GM21619 (cell line): ENCODE measurements around the gene RPL31.
"Not testable (repeated sequence)": the region's sequence is repeated elsewhere in the genome, so short reads cannot be mapped to it uniquely, and the experiment has no call there.

Source experiments
- ATAC-seq: cut with Tn5 transposase; IDR thresholded peaks from one replicate; pipeline ENCODE4 v1.9.1; 2021; ENCODE audit not compliant: unreplicated experiment

RPL31 gene

DNA sequence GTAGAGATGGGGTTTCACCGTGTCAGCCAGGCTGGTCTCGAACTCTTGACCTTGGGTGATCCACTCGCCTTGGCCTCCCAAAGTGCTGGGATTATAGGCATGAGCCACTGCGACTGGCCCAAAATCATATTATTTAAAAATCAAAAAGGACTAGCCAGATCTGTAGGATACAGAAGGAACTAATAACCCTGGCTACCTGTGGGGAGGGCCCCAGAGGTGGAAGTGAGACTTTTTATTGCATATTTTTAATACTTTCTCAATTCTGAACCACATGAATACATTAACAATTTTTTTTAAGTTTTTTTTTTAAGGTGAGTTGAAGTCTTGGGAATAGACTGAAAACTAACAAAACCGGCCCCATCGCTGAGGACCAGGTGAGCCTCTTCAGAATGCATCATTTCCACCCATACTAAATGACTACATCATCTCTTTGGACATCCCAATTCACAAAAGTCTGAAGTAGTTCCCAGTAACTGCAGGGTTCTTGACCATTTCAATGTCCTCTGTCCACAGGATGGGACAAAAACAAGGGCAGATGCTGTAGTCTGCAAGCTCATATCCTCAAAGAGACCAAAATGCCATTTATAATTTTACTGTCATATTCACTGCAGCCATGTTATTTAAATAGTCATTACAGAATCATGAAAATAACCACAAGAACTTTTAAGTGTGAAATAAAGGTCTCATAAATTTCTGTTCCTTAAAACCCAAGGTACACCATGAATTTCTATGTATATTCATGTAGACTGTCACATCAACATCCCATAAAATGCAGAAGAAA lies 21.4 kb downstream of the RPL31 start:
- no peak for ATAC-seq

DNA sequence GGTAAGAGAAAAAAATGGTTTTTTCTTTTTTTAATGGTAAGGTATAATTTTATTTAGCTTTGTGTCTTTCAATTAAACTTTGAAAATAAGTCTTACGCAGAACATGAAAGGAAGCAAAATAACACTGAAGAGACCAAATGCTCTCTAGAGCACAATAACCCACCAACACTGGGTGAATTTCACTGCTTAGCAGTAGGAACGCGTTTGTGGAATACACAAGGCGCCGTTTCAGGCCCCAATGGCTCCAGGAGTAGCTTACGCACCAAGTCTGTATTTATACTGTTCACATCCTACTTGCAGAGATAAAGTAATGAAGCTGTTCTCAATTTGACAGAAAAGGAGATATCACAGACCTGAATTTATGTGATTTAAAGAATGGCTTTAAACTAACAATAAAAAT lies 23.5 kb downstream of the RPL31 start:
- ATAC-seq, result no peak

DNA sequence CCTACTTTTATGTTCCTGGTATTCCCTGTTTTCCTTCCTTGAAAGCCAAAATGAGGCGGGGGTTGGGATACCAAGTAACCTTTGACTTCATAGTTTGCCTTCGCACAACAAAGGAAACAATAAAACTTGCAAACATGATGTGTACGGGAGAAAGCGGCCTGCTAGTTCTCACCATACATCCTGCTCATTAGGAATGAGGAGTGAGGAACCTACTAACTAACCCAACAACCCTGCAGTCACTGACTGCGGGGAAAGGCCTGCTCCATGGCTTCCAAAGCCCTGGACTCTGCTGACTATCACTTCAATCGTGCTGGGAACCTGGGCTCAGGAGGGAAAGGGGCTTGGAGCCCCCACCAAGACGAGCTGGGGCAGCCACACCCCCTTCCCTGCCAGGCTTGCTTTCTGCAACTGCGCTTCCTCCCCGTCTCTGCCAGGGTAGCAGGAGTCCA lies 24.2 kb downstream of the RPL31 start:
- ATAC-seq, result no peak

DNA sequence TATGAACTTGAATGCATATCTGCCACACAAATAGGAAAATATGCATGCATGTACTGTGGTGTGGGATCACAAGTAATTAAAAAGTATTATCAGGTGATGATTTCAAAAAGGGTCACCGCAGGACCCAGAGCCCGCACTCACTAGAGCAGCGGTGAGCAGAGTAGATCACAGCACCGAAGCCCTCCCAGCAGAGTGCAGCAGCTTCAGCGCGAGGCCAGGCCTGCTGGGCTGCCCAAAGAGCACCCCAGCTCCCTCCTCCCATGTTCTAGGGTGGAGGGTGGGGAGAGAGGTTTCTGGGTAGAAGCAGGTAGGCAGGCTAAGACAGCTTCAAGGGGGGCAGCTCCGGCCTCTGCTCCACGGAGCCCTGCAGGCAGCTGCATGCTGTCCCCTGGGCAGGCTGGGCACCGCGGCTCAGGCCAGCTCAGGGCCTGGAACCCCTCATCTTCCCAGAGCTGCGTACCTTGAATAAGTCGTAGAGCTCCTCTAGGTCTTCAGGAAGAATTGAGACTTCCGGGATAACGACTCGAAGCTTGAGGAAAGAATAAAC lies 24.9 kb downstream of the RPL31 start:
- ATAC-seq, result no peak

DNA sequence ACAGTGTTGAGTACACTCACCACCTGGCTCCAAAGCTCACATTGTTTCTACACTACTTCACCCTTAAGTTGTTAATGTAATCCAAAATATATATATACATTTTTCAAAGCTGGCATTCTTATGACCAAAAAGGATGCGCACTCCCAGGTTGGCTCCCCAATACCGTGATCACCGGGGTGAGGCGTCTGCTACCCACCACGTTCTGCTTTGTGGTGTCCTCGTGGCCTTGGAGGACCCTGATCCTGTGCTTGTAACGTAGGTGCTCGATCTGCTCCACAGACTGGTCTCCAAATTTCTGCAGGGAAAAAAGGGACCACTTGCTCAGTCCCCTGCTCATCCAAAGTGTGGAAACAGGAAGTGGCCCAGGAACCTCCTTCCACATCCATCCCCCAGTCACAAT lies 25.8 kb downstream of the RPL31 start:
- ATAC-seq, result no peak

DNA sequence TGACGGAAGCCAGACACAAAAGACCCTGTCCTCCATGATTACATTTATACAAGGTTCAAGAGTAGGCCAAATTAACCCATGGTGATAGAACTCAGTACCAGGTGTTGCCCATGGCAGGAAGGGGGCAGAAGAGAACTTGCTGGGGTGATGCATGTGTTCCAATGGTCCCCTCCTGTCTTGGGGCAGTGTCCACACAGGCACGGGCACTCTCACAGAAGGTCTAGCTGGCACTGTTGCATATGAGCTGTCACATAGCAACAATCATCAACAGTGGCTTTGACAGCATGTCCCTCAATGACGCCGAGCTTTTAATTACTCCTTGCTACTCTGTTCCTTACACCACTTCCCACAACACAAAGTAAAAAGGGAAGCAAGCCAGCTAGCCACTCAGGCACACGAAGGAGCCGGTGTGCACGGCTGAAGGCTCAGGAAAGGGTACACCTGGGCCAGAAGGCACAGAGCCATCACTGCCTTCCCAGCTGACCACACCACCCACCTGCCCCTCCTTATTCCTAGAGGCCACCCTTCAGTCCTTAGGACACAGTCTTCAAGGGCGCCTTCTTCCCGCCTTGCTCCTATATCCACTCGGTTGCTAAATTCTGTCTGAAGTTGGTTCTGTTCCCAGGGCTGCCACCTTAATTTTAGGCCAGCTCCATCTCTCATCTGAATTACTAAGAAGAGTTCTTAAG lies 28.9 kb downstream of the RPL31 start:
- ATAC-seq, result no peak

DNA sequence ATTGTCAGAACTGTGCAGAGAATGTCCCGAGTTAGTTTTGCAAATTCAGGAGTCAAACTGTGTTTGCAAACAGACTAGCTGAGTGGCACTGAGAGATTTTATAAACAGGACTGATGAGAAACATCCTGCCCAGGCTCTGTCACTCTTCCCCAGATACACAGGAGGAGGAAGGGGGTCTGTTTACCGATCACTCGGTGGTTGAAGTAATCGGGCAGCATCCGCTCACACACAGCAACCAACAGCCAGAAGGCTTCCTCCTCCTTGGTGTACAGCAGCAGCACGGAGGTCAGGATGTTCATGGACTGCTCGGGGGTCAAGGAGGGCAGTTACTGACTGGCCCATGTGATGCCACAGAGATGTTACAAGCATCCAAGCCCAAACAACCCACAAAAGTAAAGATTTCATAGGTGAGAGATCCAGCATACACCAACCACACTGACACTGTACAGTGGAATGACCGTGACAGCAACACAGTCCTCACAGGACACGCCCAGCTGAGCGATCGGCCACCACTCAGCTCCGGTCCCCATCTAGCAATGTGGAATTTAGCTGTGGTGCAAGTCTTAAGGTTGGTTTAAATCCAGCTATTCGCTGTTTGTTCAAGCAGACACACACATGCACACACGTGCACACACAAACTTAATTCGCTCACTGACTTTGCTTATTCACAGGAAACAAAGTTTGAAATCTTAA lies 30.1 kb downstream of the RPL31 start:
- no peak for ATAC-seq

DNA sequence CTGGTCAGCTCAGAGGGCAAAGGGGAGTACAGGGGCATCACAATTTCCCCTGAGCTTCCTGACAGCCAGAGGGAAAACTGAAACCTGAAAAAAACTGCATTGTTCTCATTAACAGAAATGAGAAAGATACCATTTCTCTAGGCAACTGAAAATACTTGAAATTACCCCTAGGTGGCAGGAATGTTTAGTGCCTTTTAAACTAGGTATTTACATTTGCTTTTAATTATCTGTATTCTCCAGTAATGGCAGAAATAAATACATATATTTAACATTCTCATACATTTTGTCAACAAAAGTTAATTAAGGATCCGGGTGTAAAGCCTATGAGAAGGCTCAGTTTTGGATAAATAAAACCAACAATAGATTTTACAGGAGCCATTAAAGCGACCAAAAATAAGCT lies 34.5 kb downstream of the RPL31 start:
- ATAC-seq, result no peak

DNA sequence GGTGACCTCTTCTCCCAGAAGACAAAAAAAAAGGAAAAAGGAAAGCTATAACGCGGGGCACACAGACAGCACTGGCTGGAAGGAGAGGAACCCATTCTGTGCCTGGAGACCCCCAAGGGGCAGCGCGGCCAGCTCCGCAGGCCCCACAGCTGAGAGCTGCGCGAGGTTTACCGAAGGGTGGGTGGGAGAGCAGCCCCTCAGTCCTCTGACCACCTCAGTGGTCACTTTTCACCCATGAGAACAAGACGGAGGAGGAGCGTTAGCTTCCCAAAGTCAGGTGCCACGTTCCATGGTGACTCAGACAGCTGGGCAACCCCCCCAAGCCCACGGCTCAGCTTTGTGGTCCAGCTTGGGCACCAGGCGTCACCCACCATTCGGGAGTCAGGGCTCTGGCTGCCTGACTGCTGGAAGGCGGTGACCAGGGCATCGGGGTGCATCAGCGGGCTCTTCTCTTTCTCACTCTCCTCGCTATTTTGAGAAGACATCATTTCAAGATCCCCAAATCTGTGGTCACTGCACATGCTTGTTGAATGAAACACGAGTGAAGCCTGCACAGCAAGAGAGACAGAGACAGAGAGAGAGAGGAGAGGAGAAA lies 35.2 kb downstream of the RPL31 start:
- no peak for ATAC-seq

DNA sequence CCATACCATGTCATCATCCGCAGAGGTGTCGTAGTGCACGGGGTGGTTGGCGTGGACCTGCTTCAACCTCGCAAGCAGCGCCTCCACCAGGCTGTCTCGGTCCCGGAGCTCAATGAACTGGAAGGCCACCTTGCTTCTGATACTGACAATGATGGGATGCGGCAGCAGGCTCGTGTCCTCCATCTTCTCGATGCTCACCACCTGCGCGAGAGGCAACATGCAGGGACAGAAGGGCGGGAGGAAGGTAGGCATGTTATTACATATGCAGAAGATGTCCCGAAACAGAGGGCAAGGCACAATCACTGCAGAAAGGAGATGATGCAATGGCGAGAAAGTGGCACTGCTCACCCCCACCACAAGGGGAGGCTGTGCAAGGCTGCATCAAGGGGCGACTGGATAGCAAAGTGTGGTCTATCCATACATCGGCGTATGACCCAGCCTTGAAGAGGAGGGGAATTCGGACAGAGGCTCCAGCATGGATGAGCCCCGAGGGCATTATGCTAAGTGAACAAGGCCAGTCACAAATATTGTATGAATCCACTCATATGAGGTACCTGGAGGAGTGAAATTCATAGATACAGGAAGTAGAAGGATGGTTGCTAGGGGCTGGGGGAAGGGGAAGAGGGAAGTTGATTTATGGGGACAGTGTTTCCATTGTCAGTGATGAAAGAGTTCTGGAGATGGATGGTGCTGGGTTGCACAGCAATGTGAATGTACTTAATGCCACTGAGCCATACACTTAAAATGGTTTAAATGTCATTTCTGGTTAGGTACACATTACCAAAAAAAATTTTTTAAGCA lies 36.6 kb downstream of the RPL31 start:
- ATAC-seq, result no peak

DNA sequence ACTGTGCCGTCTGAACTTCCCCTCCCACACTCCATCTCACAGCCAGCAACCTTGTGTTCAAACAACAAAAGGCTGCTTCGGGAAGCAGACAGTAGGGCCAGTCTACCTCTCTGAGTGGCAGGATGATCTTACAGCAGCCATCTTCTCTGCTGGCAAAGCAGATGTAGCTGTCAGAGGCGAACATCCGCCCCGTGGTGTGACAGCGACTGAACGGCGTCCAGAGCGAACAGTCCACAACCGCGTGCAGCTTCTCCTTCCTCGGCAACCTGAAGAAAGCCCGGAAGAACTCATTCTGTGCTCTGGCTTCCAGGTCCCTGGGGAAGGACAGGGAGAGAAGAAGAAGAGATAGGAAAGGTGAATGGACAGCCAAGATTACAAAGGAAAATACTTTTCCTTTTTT lies 38.0 kb downstream of the RPL31 start:
- ATAC-seq, result no peak

DNA sequence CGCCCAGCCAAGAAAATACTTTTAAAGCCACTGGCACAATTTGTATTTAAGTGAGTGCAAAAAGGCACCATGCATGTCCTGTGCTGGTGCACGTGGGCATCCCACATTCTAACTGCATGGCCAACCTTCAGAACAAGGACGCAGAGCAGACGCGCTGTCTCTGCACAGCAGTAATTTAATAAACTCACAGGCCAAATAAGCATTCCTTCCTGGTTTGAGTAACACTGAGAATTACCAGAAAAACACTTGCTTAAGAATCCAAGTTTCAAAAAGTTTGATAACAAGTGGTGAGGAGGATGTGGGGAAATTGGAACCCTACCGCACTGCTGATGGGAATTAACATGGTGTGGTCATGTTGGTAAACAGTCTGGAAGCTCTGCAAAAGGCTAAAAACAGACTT lies 38.7 kb downstream of the RPL31 start:
- ATAC-seq, result no peak

DNA sequence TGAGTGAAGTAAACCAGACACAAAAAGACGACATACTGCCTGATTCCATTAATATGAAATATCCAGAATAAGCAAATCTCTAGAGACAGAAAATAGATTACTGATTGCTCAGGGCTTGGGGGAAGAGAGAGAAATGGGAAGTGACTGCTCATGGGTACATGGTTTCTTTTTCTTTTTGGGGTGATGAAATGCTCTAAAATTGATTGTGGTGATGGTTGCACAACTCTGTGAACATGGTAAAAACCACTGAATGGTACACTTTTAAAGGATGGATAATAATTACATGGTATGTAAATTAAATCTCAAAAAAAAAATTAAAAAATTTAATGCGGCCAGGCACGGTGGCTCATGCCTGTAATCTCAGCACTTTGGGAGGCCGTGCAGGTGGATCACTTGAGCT lies 39.3 kb downstream of the RPL31 start:
- no peak for ATAC-seq

DNA sequence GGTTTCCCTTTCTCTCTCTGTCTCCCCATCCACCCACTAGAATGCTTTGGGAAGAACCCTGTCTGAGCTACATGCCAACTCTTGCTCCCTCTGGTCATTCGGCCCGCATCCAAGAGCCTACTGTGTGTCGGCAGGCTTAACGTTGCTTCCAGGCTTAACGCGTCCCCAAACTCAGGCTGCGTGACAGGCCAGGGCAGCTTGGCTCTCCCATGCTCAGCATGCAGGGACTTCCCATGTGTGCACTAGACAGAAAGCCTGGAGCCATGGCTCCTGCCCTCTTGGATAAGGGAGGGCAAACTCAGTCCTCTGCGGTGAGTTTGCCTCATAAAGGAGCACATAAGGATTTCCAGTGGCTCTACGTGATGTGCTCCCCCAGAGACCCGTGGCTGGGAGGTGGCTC lies 43.2 kb downstream of the RPL31 start:
- no peak for ATAC-seq

DNA sequence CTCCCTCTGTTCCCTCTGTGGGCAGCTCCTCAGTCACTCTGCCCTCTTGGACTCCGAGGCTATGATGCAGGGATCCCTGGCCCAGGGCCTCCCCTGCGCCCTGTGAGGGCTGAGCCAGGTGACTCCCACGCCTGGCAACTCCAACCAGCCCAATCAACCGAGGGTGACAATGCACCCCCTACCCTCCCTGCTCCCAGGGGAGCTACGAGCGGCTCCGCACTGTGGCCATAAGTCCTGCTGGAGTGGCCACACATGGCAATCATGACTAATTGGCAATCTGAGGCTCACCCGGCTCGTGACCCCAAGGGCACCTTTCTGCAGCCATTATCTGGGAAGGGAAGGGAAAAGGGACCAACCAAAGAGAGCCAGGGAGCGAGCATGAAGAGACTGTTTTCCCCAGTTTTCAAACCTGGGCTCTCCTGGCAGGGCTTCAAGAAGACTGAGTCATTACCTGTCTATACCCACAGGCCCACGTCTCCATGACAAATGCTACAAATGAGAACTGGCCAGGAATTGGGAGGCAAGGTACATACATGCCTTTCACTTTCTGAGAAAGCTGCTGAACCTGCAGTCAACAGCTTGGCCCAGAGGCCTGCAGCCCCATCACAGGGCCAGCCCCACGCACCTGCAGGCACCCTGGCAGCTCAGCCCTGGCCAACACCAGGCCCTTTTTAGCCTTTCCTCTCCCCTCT lies 45.1 kb downstream of the RPL31 start:
- ATAC-seq, result no peak

DNA sequence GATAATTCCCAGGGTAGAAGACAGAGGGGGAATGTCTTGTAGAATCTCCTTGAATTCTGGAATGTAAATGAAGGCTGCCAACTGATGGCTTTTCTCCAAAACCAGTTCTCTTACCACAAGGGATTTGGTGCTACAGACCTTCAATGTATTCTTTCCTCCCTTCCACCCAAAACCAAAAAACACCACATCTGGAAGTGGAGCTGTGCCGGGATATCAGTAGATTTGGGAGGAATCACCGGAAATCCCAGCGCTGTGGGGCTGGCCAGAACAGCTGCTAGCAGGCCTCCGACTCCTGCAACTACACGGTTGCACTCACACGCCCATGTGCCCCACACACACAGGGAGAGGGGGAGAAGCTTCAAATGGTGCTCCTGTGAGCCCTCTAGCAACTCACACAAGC lies 45.7 kb downstream of the RPL31 start:
- no peak for ATAC-seq

DNA sequence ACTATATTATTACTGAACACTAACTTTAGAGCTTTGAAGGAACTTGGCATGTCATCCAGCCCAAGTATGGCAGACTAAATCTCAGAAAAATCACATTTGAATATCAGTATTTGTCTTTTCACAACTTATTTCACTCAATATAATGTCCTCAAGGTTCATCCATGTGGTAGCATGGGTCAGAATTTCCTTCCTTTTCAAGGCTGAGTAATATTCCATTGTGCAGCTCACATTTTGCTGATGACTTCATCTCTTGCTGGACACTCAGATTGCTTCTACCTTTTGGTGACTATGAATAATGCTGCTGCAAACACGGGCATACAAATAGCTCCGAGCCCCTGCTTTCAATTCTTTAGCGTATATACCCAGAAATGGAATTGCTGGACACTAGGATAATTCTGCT lies 46.7 kb downstream of the RPL31 start:
- ATAC-seq, result no peak

DNA sequence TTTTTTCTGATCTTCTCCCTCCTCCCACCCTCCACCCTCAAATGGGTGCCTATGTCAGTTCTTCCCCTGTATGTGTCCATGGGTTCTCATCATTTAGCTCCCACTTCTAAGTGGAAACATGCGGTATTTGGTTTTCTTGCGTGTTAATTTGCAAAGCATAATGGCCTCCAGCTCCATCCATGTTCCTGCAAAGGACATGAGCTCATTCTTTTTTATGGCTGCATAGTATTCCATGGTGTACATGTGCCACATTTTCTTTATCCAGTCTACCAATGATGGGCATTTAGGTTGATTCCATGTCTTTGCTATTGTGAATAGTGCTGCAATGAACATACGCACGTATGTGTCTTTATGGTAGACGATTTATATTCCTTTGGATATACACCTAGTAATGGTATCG lies 48.8 kb downstream of the RPL31 start:
- not testable (repeated sequence) for ATAC-seq

DNA sequence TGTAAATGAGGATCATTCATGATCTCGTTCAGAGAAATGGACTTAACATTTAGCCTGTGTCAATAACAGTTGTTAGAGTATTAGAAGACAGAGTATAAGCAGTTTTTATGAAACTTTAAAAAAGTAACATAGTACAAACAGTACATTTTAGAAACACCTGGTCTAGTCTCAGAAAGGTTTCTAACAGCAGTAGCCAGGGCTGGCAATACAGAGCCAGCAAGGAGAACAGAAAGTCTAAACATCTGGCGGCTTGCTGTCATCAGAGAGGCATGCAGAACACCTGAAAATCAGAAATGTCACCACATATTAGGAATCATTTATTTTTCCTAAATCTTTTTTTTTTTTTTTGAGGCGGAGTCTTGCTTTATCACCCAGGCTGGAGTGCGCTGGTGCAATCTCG lies 50.1 kb downstream of the RPL31 start:
- ATAC-seq, result no peak

DNA sequence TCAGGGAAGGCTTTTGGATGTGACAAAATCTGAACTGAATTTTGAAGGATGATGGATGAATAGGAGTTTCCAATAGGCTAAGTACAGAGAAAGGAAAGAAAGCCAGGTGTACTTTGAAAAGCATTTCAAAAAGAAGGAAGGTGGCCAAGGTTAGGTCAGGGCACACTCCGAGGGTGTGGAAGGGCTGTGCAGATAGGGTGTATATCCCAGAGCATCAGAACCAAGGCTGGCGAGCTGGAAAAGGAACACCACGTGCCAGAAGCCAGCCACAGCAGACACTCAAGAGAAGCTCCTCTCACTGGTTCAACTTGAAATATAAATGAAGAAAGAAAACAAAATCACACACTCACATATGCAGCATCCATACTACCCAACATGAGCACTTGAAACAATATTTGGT lies 51.0 kb downstream of the RPL31 start:
- ATAC-seq, result no peak
